ENCODE results near the gene PPM1H.
"Not testable (repeated sequence)": the region's sequence is repeated elsewhere in the genome, so short reads cannot be mapped to it uniquely, and the experiment has no call there.

The PPM1H gene, protein sequence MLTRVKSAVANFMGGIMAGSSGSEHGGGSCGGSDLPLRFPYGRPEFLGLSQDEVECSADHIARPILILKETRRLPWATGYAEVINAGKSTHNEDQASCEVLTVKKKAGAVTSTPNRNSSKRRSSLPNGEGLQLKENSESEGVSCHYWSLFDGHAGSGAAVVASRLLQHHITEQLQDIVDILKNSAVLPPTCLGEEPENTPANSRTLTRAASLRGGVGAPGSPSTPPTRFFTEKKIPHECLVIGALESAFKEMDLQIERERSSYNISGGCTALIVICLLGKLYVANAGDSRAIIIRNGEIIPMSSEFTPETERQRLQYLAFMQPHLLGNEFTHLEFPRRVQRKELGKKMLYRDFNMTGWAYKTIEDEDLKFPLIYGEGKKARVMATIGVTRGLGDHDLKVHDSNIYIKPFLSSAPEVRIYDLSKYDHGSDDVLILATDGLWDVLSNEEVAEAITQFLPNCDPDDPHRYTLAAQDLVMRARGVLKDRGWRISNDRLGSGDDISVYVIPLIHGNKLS

DNA sequence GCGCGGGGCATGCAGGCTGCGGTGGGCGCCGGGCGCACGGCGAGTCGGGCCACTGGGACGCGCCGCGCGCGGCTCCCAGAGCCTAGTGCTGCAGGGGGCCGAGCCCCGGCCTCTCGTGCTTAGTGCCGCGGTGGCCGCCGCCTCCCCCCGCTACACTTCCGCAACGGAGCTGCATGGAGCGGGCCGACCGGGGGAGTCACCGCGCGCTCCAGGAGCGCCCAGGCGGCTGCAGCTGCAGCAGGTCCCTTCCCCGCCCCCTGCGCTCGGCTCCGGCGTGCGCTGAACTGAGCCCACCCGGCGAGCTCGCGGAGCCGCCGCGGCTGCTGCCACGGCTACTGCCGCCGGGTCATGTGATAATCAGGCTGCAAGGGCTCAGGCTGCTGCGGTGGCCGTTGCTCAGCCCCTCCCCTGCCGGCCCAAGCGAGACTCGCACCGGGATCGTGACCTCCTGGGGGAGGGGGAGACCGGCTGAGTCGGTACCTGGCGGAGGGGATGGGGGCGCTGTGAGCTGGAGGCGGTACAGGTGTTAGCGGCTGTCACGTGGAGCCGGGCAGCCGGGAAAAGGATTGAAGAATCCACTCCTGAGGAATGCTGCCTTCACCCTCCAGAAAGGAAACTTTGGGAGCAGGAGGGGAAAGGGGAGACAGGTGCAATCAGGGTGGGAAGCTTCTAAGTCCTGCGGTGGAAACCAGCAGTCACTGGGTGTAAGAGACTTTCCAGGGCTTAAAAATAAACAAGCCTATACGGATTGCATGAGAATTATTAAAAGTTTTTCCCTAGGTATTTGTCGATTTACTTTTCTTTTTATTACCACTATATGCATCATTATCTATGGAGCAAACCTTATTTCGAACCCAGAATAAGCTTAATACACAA, at the start of gene PPM1H:
Gene PPM1H (minus strand): TSS at position 352 of the 876 bp plus-strand sequence. CDS start 414 bp downstream, outside the sequence.
- DNase-seq, result peak; percentile 16

GRCh38 chr12:62983594-62983993, 48.6 kb upstream of the PPM1H start:
- no peak for DNase-seq

DNA sequence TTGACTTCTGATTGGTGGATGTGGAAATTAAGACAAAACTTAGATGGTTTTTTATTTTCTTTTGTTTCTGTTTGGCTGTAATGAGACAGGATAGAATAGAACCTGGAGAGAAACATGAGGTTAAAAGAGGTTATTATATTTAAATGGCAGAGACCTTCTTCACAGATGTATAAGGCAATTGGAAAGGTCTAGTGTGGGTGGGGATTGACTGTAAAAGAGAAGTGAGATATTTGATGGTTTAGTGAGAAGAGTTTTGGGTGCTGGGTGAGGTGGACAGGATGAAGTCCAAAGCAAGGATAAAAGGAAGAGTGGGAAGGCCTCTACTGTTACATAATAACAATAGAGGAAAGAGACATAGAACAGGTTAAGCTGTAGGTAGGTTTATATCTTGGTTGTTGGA, 43.8 kb upstream of the PPM1H start:
- DNase-seq, result no peak

DNA sequence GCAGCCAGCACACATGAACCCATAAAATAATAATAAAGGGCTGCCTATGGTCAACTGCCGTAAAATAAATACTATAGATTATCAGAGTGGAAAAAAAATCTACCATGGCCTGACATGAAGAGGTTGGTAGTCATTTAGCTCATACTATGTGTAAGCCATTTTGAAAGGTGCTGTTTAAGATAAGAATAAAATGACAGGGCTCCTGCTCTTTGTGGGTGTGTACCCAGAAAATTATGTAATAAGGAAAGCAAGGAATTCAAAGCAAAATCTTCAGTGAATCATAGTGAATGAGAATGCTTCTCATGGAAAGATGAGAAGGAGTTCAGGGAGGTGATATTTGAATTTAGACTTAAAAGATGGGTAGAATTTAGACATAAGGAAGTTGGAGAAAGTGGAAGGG, 42.9 kb upstream of the PPM1H start:
- no peak for DNase-seq

- DNase-seq, result peak; percentile 82
Measured at GRCh38 chr12:62977418-62977817, 42.5 kb upstream of the PPM1H start.

GRCh38 chr12:62976110-62976662, 41.2 kb upstream of the PPM1H start:
- no peak for DNase-seq

DNA sequence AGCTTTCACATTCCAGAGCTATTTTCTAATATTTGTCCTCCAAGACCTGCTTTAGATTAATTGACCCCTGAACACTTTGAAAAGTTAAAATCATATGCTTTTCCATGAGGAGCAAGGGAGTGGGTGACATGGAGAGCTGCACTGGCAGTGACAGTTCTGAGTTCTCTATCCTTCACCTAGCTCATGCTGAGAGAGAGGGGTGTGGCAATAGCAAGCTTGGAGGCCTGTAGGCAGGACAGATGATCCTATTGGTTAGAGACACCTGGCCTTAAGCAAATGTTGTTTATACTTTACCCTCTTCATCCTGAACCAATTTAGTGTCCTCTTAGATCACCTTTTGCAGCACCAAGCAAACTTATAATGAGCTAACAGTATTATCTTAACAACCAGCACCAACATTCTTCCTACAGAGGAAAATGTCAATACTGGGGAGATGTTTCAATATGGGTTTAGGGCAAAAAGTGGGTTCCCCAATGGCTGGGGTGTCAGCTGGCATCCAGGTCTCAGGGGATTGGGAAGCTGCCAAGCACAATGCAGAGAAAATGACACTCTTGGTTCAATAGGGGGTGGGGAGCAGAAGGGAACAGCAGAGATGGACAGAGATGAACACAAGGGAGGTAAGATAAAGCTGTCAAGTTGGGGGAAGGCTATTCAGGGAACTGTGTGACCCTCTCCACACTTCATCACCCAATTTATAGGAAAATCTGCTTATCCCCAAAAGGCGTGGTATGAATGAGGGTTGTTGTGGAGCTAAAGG, 37.0 kb upstream of the PPM1H start:
- DNase-seq, result no peak

GRCh38 chr12:62969695-62970094, 34.7 kb upstream of the PPM1H start:
- DNase-seq, result no peak

DNA sequence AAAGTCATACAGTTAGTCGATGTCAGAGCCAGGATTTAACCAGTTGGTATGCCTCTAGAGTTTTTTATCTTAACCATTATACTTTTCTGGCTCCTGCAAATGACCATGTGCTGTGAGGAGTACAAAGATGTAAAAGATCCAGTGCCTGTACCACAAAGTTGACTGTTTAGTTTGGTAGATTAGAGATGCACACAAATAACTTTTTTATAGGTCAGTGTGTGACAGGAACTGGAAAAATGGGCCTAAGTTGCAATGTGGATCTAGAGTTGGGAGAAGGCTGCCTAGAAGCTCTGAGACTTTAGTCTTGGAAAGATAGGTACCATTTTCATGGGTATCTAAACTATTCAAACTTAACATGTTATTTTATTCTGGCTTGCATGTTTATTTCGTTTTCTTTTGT, 32.8 kb upstream of the PPM1H start:
- no peak for DNase-seq

DNA sequence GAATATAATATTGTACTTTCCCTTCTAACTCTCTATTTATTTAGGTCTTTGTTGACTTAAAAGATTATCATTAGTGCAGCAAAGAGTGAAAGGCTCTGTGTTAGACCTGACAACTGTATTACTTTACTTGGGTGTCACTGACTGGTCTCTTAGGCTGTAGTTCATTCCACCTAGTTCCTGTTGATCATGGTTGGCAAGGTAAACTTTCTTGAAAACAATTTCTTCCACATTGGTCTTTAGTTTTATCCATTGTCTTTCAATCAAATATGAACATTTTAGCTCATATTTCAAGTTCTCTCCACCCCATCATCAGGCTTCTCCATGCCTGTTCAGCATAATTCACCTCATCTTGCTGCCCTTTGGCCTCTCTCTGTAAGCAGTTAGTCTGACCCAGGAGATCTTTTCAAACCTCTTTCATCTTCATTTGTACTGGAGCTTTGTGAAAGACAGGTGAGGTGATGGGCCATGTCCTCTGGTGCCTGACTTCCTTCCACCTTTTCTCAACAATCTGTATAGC, 32.1 kb upstream of the PPM1H start:
- no peak for DNase-seq

DNA sequence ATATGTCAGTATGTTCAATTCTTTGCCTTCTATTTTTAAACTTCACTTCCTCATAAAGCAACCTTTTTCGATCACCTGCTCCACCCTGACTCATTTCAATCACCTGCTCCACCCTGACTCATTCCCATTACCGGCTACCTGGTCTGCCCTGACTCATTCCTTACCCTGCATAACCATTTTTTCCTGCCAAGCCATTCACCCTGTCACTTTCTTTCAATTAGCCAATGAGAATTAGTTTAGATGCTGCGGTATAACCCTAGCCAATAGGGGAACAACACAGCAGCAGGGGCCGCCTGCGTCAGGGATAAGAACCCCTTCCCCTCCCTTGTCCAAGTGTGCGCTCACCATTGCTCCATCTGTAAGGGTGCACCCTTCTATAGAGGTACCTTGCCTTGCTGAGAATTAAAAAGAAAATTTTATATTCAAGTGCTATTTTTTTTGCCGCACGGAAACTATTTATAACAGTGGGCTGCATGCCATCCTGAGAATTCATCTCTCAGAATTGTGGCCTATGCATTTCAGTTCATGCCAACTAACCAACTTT, 31.6 kb upstream of the PPM1H start:
- not testable (repeated sequence) for DNase-seq

DNA sequence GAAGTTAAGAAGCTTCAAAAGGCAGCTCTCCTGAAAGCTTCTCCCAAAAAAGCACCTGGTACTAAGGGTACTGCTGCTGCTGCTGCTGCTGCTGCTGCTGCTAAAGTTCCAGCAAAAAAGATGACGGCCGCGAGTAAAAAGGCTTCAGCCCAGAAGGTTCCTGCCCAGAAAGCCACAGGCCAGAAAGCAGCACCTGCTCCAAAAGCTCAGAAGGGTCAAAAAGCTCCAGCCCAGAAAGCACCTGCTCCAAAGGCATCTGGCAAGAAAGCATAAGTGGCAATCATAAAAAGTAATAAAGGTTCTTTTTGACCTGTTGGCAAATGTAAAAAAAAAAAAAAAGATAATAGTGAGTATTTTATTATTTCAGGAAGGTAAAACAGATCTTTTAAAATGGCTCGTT, 30.8 kb upstream of the PPM1H start:
- not testable (repeated sequence) for DNase-seq

GRCh38 chr12:62965242-62965641, 30.3 kb upstream of the PPM1H start:
- DNase-seq, result not testable (repeated sequence)

GRCh38 chr12:62963486-62964041, 28.6 kb upstream of the PPM1H start:
- DNase-seq, result no peak

DNA sequence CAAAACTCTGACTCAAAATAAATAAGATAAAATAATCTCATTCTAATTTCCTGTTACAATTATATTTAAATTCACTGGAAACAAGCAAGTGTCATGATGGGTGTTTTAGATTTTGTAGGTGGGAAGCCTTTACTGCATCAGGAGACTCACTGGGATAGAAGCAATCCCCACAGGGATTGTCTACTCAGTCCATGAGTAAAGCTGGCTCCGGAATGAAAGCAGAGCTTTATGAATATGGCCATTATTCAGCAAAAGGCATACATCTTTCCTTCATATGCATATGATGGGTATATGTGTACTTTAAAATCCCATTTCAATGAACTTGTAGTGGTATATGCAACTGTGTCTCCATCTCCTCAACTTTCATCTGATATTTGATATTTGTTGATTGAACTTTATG, 25.4 kb upstream of the PPM1H start:
- no peak for DNase-seq

DNA sequence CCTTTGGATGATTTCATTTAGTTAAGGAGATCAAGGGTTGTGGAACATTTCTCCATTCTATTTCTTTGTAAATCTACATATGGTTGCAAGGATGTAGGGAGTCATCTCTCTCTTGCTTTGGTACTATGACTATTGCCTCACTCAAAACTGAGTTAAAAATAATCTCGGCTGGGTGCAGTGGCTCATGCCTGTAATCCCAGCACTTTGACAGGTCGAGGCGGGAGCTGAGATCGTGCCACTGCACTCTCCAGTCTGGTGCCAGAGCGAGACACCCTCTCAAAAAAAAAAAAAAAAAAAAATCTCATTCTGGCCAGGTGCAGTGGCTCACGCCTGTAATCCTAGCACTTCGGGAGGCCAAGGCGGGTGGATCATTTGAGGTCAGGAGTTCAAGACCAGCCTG, 24.8 kb upstream of the PPM1H start:
- DNase-seq, result no peak

GRCh38 chr12:62957233-62957953, 22.4 kb upstream of the PPM1H start:
- DNase-seq, result no peak

DNA sequence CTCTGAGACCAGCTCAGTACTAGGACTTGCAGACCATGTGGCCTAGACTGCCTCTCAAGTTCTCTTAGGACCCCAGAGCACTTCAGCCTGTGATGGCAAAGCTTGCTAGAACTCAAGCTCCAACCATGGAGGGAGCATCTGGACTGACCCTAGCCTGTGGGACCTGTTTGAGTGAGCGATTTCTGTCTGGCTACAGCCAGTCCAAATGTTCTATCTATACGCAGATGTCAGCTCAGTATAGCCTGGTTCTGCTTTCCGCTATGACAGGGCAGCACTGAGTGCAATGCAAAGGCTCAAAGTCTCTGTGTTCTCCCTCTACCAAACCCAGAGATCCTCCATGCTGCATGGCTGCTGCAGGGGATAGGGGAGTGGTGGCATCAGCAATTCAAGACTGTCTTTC, 20.7 kb upstream of the PPM1H start:
- DNase-seq, result no peak

- DNase-seq, result no peak
Measured at GRCh38 chr12:62950317-62950716, 15.4 kb upstream of the PPM1H start.

DNA sequence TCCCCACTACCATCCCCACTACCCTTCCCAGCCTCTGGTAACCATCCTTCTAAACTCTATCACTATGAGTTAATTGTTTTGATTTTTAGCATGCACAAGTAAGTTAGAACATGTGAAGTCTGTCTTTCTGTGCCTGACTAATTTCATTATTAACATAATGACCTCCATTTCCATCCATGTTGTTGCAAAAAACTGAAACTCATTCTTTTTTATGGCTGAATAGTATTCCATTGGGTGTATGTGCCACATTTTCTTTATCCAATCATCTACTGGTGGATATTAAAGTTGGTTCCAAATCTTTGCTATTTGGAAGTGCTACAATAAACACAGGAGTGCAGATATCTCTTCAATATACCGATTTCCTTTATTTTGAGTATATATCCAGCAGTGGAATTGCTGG, 13.2 kb upstream of the PPM1H start:
- no peak for DNase-seq

- DNase-seq, result no peak
Measured at GRCh38 chr12:62947364-62947763, 12.4 kb upstream of the PPM1H start.

Data from fibroblast of skin of right quadriceps (primary cell).